Activated T-helper 2 cell treated with anti-CD3 and anti-CD28 coated beads, Interferon-gamma antibody, Interleukin-2, Interleukin-4, amounts not matched to agents 10 μg/mL and 5 μg/mL and 100 μg/mL, durations not matched to agents 14 hours and 24 hours and 36 hours (primary cell): ENCODE data around the gene RSPH9. TPM values are rescaled to one million over a fixed set of nuclear protein-coding genes. Genes with fewer than 3 reads are reported as not detected.

Source experiments
- DNase-seq: peaks from one replicate; pipeline ENCODE4 v3.0.0; 2021; ENCODE audit warnings: low spot score
- H3K27ac Mint-ChIP-seq: one replicate; pipeline ENCODE4 v1.8.0; 2021; ENCODE audit warnings: mixed read lengths
- H3K27me3 Mint-ChIP-seq: one replicate; pipeline ENCODE4 v1.8.0; 2021; ENCODE audit warnings: low read depth, mixed read lengths
- H3K36me3 Mint-ChIP-seq: one replicate; pipeline ENCODE4 v1.8.0; 2021; ENCODE audit warnings: low read depth, mixed read lengths
- H3K4me1 Mint-ChIP-seq: one replicate; pipeline ENCODE4 v1.8.0; 2021; ENCODE audit warnings: low read depth, mixed read lengths
- H3K4me3 Mint-ChIP-seq: one replicate; pipeline ENCODE4 v1.8.0; 2021; ENCODE audit warnings: low read depth, mild to moderate bottlenecking, moderate library complexity, mixed read lengths
- H3K9me3 Mint-ChIP-seq: one replicate; pipeline ENCODE4 v1.8.0; 2021; ENCODE audit warnings: mixed read lengths
- intact Hi-C: fragments of 100-400 bp; cut with micrococcal nuclease; formaldehyde crosslinking; loops from one replicate; pipeline ENCODE4 v1.15.1; 2023
- total RNA-seq: library from RNA; stranded (reverse); gene quantifications from 2 replicates; pipeline ENCODE4 v1.2.3, GENCODE V29; 2022

RSPH9 gene
- total RNA-seq, 1 donor from 2014 or later: not detected

DNA sequence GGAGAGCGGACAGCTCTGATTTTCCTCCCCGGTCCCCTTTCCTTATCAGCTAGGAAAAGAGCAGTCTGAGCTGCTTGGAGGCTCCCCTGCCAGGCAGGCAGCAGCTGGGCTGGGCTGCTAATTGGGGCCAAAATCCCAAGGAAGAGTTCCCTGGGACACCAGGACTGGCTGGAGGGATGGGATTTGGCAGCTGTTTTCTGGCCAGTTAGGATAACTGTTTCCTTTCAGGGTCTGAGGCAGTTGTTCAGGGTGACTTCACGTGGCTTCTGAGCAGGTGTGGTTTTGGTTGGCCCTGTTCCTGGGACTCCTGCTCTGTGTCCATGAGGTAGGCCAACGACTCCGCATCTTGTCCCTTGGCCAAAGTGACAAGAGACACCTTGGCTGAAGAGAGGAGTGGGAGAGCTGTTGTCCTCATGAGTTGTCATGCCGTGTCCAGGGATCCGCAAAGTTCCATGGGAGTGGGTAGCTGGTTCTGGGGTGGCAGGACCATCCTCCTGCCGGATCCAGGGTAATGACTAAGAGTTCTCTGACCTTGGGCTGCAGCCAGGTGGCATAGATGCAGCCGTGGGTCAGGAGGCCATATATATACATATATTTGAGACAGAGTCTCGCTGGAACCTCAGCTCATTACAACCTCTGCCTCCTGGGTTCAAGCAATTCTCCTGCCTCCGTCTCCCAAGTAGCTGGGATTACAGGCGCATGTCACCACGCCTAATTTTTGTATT is 21.5 kb downstream of the RSPH9 start:
- Mint-ChIP-seq H3K9me3 (no peaks in the 10 kb centered on the region), H3K36me3 (peaks cover 14% of the 10 kb centered on the region), H3K27ac (no peak overlapping the region), H3K4me1 (peaks cover 41% of the 10 kb centered on the region), H3K4me3 (no peak overlapping the region), H3K27me3 (no peaks in the 10 kb centered on the region)
- DNase-seq: no peak
- intact Hi-C loops: loop anchor here (2.0 to 5.0 kb wide), 2 partner anchors 106 to 408 kb away; partner anchors contain the start of gene VEGFA

- Mint-ChIP-seq H3K27me3 (no peaks in the 10 kb centered on the region), H3K36me3 (peaks cover 23% of the 10 kb centered on the region), H3K4me1 (peaks cover 35% of the 10 kb centered on the region), H3K4me3 (no peak overlapping the region), H3K9me3 (no peaks in the 10 kb centered on the region), H3K27ac (peak overlapping the region; percentile 40)
- DNase-seq: peak; percentile 71
- intact Hi-C loops: loop anchor here (2.0 to 5.0 kb wide), 2 partner anchors 105 to 407 kb away; partner anchors contain the start of gene VEGFA
Measured at GRCh38 chr6:43667245-43668150, 22.7 kb downstream of the RSPH9 start.

- Mint-ChIP-seq H3K4me1 (peaks cover 30% of the 10 kb centered on the region), H3K27ac (peak overlapping the region; percentile 40), H3K9me3 (no peaks in the 10 kb centered on the region), H3K4me3 (no peak overlapping the region), H3K36me3 (peaks cover 31% of the 10 kb centered on the region), H3K27me3 (no peaks in the 10 kb centered on the region)
- intact Hi-C loops: loop anchor here (5.0 kb wide), 1 partner anchor 104 kb away; the partner anchor contains the start of gene VEGFA
- peak; percentile 23 for DNase-seq
Measured at GRCh38 chr6:43668151-43669028, 23.6 kb downstream of the RSPH9 start.

DNA sequence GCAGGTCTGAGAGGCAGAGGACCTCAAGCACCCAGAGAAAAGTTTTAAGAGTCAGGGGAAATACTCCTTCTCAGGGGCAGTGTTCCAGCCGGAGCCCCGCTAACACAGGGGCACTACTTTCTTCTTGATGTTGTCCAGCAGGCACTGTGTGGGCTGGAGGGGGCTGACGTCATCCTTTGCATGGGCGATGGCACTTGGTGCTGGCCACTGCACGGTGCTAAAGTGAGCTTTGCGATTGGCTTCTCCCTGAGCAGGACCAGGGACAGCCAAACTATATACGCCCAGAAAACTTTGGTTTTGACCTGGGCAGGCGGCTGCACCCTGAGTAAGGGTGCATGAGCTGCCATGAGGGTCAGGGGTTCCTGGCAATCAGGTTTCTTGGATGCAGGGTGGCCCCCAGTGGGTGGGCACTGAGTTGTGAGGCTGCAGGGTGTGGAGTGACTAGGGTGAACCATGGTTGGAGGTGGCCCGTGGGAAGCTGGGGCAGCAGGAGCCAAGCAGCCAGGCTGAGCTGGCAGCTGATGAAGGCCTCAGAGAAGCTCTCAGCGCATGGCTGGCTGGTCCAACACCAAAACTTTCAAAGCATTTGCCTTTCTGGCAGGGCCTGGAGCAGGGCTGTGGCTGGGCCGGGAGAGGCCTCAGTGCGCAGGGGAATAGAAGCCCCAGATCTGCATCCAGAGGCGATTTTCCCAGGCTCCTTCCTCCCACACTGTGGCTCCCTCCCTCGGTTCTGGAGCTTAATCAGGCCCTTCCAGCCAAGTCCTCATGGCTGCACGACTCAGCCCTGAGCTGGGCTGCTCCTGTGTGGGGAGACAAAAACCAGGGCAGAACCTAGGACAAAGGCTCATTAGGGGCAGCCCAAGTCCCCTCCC is 24.4 kb downstream of the RSPH9 start:
- no peaks in the 10 kb centered on the region for H3K27me3 Mint-ChIP-seq
- no peak for DNase-seq
- H3K36me3 Mint-ChIP-seq: peaks cover 33% of the 10 kb centered on the region
- H3K4me1 Mint-ChIP-seq: peaks cover 30% of the 10 kb centered on the region
- no peak overlapping the region for H3K4me3 Mint-ChIP-seq
- peak overlapping the region; percentile 12 for H3K27ac Mint-ChIP-seq
- no peaks in the 10 kb centered on the region for H3K9me3 Mint-ChIP-seq
- intact Hi-C loops: loop anchor here (5.0 kb wide), 1 partner anchor 103 kb away; the partner anchor contains the start of gene VEGFA

GRCh38 chr6:43669922-43670622 is 25.2 kb downstream of the RSPH9 start:
- peak; percentile 36 for DNase-seq
- Mint-ChIP-seq H3K9me3 (no peaks in the 10 kb centered on the region), H3K4me1 (peaks cover 30% of the 10 kb centered on the region), H3K4me3 (no peak overlapping the region), H3K27ac (no peak overlapping the region), H3K36me3 (peaks cover 40% of the 10 kb centered on the region), H3K27me3 (no peaks in the 10 kb centered on the region)
- intact Hi-C loops: loop anchor here (2.0 to 5.0 kb wide), 3 partner anchors 37 to 102 kb away; partner anchors contain the start of gene VEGFA

GRCh38 chr6:43670623-43670986 is 25.8 kb downstream of the RSPH9 start:
- peaks cover 46% of the 10 kb centered on the region for H3K36me3 Mint-ChIP-seq
- H3K4me3 Mint-ChIP-seq: no peak overlapping the region
- intact Hi-C loops: loop anchor here (2.0 to 5.0 kb wide), 2 partner anchors 37 to 54 kb away; no protein-coding TSS in a partner anchor
- no peak for DNase-seq
- H3K9me3 Mint-ChIP-seq: no peaks in the 10 kb centered on the region
- no peaks in the 10 kb centered on the region for H3K27me3 Mint-ChIP-seq
- peaks cover 30% of the 10 kb centered on the region for H3K4me1 Mint-ChIP-seq
- H3K27ac Mint-ChIP-seq: peak overlapping the region; percentile 27

- DNase-seq: no peak
- Mint-ChIP-seq H3K9me3 (no peaks in the 10 kb centered on the region), H3K4me3 (no peak overlapping the region), H3K27me3 (no peaks in the 10 kb centered on the region), H3K27ac (peak overlapping the region; percentile 27), H3K36me3 (peaks cover 46% of the 10 kb centered on the region), H3K4me1 (peaks cover 30% of the 10 kb centered on the region)
- intact Hi-C loops: loop anchor here (2.0 to 5.0 kb wide), 2 partner anchors 36 to 54 kb away; no protein-coding TSS in a partner anchor
Measured at GRCh38 chr6:43671011-43671800, 26.4 kb downstream of the RSPH9 start.

DNA sequence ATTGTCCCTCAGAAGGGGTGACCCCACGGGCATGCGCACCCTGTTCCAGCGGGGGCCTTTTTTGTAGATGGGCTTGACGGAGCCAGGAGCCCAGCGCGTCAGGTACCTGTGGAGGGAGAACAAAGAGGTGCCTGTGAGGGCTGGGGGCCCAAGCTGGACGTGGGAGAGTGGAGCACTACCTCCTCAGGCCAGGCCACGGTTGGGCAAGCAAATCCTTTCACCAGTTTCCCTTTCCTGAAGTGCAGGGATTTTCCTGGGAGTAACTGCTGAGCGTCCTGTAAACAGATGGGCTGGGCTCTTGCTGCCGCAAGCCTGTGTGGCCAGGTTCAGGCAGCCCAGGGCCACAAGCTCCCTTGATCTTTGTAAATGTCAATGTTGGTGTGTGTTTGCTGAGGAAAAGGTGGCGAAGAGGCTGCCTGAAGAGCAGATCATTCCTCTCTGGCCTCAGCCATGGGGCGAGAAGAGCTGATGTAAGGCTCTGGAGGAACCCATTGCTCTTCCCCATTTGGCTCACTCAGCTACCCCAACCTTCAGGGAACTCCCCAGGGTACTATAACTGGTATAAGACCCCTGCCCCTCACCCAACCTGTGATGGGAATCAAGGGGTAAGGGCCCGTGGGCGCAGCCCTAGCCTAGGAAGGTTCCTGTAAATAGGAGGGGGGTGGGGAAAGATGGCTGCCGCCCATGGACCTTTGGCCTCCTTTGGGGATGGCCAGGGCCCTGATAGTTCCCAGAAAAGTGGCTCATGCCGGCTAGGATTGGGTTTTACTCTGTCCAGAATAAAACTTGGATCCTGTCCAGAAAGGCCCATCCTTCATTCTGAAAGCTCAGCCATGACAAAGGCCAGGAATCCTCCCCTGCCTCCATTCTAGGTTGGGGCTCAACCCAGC is 27.2 kb downstream of the RSPH9 start:
- H3K27ac Mint-ChIP-seq: no peak overlapping the region
- no peak for DNase-seq

GRCh38 chr6:43673444-43674084 is 28.7 kb downstream of the RSPH9 start:
- H3K27ac Mint-ChIP-seq: no peak overlapping the region
- H3K9me3 Mint-ChIP-seq: no peaks in the 10 kb centered on the region
- intact Hi-C loops: loop anchor here (5.0 kb wide), 1 partner anchor 34 kb away; no protein-coding TSS in a partner anchor
- H3K4me3 Mint-ChIP-seq: no peak overlapping the region
- DNase-seq: no peak
- H3K27me3 Mint-ChIP-seq: no peaks in the 10 kb centered on the region
- H3K4me1 Mint-ChIP-seq: peaks cover 14% of the 10 kb centered on the region
- peaks cover 60% of the 10 kb centered on the region for H3K36me3 Mint-ChIP-seq

More for the DNA sequence above, 27.2 kb downstream of the RSPH9 start:
- Mint-ChIP-seq H3K36me3 (peaks cover 46% of the 10 kb centered on the region), H3K9me3 (no peaks in the 10 kb centered on the region), H3K4me3 (no peak overlapping the region), H3K4me1 (peaks cover 28% of the 10 kb centered on the region), H3K27me3 (no peaks in the 10 kb centered on the region)
- intact Hi-C loops: loop anchor here (2.0 to 5.0 kb wide), 2 partner anchors 35 to 53 kb away; no protein-coding TSS in a partner anchor
